ENCODE results near the gene INTS14.
A peak's percentile ranks its signal among the peaks of the same experiment; 100 is the strongest.
"Not testable (repeated sequence)": the region's sequence is repeated elsewhere in the genome, so short reads cannot be mapped to it uniquely, and the experiment has no call there.

Gene INTS14

GRCh38 chr15:65577129-65577996 is 33.6 kb downstream of the INTS14 start:
- no peak for DNase-seq

DNA sequence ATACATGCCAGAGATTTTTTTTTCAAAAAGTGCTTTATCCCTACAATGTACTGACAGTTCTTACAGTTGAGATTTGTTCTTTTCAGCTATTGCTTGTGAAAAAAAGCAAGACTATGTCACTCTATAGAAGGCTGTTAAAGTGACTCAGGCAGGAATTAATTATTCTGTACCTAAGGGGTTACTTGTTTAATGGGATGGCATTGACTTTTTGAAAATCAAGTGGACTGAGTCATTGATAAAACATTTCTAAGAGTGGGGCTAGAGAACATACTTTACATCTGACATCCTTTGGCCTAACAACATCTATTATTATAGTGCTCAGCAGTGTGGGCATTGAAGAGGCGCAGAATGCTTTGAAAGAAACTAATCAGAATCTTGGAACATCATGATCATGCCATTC is 34.3 kb downstream of the INTS14 start:
- no peak for DNase-seq

DNA sequence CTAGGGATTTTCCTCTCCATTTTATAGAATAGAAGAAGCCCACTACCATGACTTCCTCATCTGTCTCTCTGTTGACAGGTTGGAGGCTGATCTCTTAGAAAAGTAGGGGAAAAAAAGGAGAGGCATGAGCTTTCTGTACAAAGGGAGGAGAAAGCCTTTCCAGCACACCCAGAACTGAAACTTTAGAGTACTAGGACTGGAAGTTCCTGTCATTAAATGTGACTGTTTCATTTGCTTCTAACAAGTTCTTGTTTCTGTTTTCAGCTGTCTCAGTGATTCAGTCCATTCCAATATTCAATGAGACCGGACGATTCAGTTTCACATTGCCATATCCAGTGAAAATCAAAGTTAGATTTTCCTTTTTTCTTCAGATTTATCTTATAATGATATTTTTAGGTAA is 39.0 kb downstream of the INTS14 start:
- DNase-seq = no peak

DNA sequence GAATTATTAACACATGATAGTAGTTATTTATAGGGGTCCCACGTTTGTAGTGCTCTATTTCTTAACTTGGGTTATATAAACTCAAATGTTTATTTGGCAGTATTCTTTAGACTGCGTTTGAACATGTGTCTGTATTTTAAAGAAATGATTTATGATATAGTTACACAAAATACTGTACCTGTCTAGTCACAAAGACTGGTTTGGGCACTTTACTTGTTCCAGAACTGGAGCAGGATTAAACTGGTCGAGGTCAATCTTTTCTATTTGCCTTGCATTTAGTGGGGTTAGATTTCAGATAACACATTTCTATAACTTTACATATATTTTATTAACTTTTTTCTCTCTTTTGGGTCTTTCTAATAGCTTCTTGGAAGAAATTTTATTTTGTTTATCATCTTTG is 41.2 kb downstream of the INTS14 start:
- no peak for DNase-seq

GRCh38 chr15:65561934-65562333 is 49.0 kb downstream of the INTS14 start:
- no peak for DNase-seq

DNA sequence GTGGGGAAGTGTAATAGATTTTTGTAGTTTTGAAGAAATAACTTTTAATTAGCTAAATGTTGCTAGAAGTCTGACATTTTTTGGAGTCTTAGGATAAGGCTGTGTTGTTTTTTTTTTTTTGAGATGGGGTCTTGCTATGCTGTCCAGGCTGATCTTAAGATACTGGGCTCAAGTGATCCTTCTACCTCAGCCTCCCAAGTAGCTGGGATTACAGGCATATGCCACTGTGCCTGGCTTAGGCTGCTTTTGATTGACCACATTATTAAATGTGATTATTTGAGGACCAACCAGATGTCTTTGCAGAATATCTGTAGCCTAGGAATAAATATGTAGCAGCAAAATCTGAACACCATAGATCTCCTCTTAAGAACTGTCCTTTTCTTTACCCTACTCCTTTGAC is 51.0 kb downstream of the INTS14 start:
- DNase-seq = no peak

- no peak for DNase-seq
Observed at GRCh38 chr15:65558997-65559760, 51.8 kb downstream of the INTS14 start.

GRCh38 chr15:65558336-65558735 is 52.6 kb downstream of the INTS14 start:
- DNase-seq = no peak

GRCh38 chr15:65556622-65557021 is 54.3 kb downstream of the INTS14 start:
- no peak for DNase-seq

DNA sequence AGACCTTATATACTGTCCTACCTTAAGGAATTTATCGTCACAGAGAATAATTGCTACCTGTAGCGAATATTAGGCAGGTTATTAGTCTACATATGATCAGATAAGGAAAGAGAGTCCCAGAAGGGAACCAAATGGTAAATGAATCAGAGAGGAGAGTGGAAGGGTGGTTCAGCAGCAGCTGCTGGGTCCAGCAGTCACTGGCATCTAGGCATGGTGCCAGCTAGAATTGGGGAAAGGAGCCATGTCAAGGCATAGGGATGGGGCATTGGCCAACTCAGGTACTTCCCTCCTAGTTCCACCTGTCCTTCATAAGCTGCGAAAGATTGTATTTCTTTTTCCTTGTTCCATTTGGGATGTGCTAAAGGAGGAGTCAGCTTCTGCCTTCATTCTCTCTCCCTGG is 57.2 kb downstream of the INTS14 start:
- peak; percentile 31 for DNase-seq

GRCh38 chr15:65552851-65553250 is 58.1 kb downstream of the INTS14 start:
- not testable (repeated sequence) for DNase-seq

- DNase-seq = no peak
Observed at GRCh38 chr15:65551183-65551582, 59.7 kb downstream of the INTS14 start.

DNA sequence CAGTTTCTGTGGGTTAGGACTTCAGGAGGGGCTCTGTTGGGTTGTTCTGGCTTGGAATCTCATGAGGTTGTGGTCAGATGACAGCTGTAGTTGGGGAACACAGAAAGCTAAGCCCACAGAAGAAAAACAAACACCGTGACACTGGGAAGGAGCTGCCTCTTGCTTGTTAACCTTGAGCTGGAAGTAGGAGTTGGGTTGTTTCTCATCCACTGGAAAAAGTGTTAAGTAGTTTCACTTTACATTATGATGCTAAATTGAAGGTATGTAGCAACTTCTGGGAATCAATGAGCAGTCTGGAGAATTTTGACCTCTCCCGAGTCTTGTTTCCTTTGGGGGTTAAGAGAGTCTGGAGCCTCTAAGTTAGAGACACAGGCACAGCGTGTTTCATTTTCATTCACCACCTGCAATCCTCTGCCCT is 60.2 kb downstream of the INTS14 start:
- no peak for DNase-seq

DNA sequence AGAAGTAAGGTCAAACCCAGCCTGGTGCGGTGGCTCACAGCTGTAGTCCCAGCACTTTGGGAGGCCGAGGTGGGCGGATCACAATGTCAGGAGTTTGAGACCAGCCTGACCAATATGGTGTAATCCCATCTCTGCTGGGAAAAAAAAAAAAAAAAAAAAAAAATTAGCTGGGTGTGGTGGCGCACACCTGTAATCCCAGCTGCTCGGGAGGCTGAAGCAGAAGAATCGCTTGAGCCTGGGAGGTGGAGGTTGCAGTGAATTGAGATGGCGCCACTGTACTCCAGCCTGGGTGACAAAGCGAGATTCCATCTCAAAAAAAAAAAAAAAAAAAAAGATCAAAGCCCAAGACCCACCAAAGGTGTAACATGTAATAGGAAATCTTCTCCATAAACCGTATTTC is 61.6 kb downstream of the INTS14 start:
- not testable (repeated sequence) for DNase-seq

GRCh38 chr15:65547841-65548240 is 63.1 kb downstream of the INTS14 start:
- no peak for DNase-seq

DNA sequence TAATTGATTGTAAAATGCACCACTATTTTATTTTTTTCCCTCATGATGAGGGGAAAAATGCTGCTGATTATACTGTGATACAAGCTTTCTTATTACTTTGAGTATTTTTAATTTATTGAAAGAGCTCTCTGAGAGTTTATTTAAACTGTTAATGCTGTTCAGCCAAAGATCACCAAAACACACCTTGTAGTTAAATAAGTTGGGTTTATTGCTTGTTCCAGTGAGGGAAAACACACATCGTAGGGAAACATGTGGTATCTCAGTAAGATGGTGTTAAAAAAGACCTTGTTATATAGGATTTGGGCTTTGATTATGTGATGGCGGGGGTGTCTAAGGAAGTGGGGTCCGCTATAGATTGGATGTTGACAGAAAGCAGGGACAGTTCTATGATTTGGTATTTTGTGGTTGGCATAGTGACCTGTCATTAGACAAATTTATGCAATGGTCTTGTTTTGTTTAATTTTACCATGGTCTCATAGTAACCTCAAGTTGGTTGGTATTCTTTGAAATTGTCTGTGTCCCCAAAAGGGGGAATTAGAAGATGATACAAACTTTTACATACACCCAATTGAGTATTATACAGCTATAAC is 69.6 kb downstream of the INTS14 start:
- no peak for DNase-seq

- DNase-seq = no peak
Observed at GRCh38 chr15:65540314-65540713, 70.6 kb downstream of the INTS14 start.

DNA sequence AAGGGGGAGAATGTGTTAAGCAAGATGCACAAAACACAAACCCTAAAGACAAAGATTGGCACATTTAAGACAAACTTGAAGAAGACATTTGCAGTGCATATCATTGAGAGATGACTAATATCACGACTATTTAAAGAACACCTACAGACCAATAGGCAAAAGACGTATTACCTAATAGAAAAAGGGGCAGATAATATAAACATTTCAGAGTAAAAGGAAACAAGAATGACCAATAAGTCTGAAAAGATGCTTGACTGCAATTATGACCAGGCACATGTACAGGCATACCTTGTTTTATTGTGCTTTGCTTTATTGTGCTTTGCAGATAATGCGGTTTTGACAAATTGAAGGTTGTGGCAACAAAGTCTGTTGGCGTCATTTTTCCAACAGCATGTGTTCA is 75.7 kb downstream of the INTS14 start:
- DNase-seq = no peak

DNA sequence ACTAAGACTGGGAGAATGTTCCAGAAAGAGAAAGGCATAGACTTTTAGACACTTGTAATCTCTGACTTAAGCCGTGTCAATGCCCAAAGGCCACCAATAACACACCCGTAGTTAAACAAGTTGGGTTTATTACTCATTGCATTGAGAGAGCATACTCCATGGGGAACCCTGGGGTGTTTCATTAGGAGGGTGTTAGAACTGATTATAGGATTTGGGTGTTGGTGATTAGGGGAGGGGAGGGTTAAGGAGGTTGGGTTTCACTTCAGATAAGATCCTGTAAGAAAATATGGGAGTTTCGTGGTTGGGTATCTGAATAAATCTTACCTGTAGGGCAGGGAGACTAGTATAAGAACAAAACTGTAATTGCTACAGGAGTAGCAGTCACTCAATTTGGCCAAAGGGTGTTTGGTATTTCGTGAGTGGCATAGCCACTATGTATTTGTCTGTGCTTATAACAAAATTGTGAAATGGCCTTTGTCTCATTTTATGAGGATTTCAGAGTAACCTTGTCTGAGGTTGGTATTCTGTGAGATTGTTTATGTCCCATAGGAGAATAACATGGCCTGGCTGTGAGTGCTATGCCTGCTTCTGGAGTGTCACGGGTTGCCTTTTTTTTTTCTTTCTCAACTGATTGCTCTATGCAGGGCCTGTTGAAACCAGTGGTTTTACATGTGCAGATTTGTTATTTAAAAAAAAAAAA is 77.7 kb downstream of the INTS14 start:
- no peak for DNase-seq

DNA sequence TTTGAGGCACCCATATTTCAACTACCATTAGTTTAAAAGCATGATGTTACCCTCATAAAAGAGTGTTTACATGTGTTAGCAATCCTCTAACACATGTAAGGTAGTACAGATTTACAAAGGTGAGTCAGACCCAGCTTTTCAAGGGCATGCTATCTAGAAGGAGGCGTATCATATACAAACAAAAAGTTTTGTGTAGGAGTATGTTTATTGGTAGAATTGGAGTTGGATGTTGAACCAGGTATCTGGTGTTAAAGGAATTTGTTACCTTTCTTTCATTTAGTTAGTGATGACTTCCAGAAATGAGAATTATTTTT is 78.2 kb downstream of the INTS14 start:
- no peak for DNase-seq

GRCh38 chr15:65530318-65531111 is 80.4 kb downstream of the INTS14 start, which contains the start of gene HACD3:
HACD3 (plus strand) TSS chr15:65530463; CDS start chr15:65530632, 169 bp downstream.
- DNase-seq = peak; percentile 92

GRCh38 chr15:65529762-65530317 is 81.1 kb downstream of the INTS14 start:
- no peak for DNase-seq
